ENCODE measurements around the gene GPR153.
A peak's percentile ranks its signal among the peaks of the same experiment; 100 is the strongest.

GPR153 gene

GRCh38 chr1:6269720-6270400 lies 9.0 kb upstream of the GPR153 start:
- DNase-seq: peak in 17 of 56 donors; percentile 7 to 54 (median 28)

- no peak for DNase-seq
Observed at GRCh38 chr1:6269296-6269695, 8.4 kb upstream of the GPR153 start.

GRCh38 chr1:6268415-6268814 lies 7.5 kb upstream of the GPR153 start:
- no peak for DNase-seq

- DNase-seq: peak in 16 of 56 donors; percentile 10 to 62 (median 29)
Observed at GRCh38 chr1:6267686-6268322, 6.9 kb upstream of the GPR153 start.

- DNase-seq: no peak
Observed at GRCh38 chr1:6266641-6267040, 5.7 kb upstream of the GPR153 start.

- DNase-seq: no peak
Observed at GRCh38 chr1:6265151-6265550, 4.3 kb upstream of the GPR153 start.

GRCh38 chr1:6263716-6264115 lies 2.8 kb upstream of the GPR153 start:
- no peak for DNase-seq

GRCh38 chr1:6262555-6263420 lies 1.9 kb upstream of the GPR153 start:
- DNase-seq: peak in 3 of 56 donors; percentile 14 to 30 (median 15)

GRCh38 chr1:6261615-6261995 lies 707 bp upstream of the GPR153 start:
- no peak for DNase-seq

GRCh38 chr1:6260433-6260934 lies 414 bp downstream of the GPR153 start:
- DNase-seq: no peak

GRCh38 chr1:6259491-6260362 lies 1.2 kb downstream of the GPR153 start:
- peak in 23 of 56 donors; percentile 10 to 63 (median 32) for DNase-seq

- DNase-seq: no peak
Observed at GRCh38 chr1:6258675-6259074, 2.2 kb downstream of the GPR153 start.

- DNase-seq: no peak
Observed at GRCh38 chr1:6257541-6258069, 3.3 kb downstream of the GPR153 start.

- no peak for DNase-seq
Observed at GRCh38 chr1:6256645-6257044, 4.3 kb downstream of the GPR153 start.

- no peak for DNase-seq
Observed at GRCh38 chr1:6254691-6255090, 6.2 kb downstream of the GPR153 start.

GRCh38 chr1:6253380-6253779 lies 7.5 kb downstream of the GPR153 start:
- DNase-seq: no peak

GRCh38 chr1:6252374-6252710 lies 8.6 kb downstream of the GPR153 start:
- no peak for DNase-seq

- no peak for DNase-seq
Observed at GRCh38 chr1:6251681-6252373, 9.1 kb downstream of the GPR153 start.

GRCh38 chr1:6251233-6251632 lies 9.7 kb downstream of the GPR153 start:
- no peak for DNase-seq
